ENCODE data around the gene DCBLD1.

GRCh38 chr6:117568247-117568646 lies 85.8 kb downstream of the DCBLD1 start:
- TF ChIP-seq CTCF (IDR thresholded peaks at IDR 0.05 in 2 of 3, conservative IDR thresholded peaks at IDR 0.05 in 1 of 3; ENCODE audit: insufficient read depth in 2 of 3, low read depth in 1 of 3, low read length in 3 of 3) = no peak
- TF ChIP-seq ZNF75A (CRISPR knock-in tag; IDR thresholded peaks at IDR 0.05) = no peak
- TF ChIP-seq MAZ (CRISPR knock-in tag; conservative IDR thresholded peaks at IDR 0.05 in 1 of 2, IDR thresholded peaks at IDR 0.05 in 1 of 2) = no peak
- no peak for TF ChIP-seq POLR2A (conservative IDR thresholded peaks at IDR 0.05)
- no peak for TF ChIP-seq GABPB2 (CRISPR knock-in tag; conservative IDR thresholded peaks at IDR 0.05)
- TF ChIP-seq NBN (IDR thresholded peaks at IDR 0.05; ENCODE audit: low read depth) = no peak
